ENCODE results near the gene GOLGA3.
"Not testable (repeated sequence)": the region's sequence is repeated elsewhere in the genome, so short reads cannot be mapped to it uniquely, and the experiment has no call there.

GOLGA3 gene

GRCh38 chr12:132776816-132777568 lies 51.7 kb downstream of the GOLGA3 start:
- peak overlapping the region; percentile 31 for H3K27ac ChIP-seq (ENCODE audit: low read length)
- no peak overlapping the region for H3K9ac ChIP-seq (ENCODE audit: low read length in 2 of 2)
- H3K4me3 ChIP-seq (ENCODE audit: low read length in 2 of 2), result peak overlapping the region in 1 of 2 donors; percentile 22

GRCh38 chr12:132776230-132776625 lies 52.4 kb downstream of the GOLGA3 start:
- Histone ChIP-seq H3K4me3 (ENCODE audit: low read length in 2 of 2) (peak overlapping the region in 1 of 2 donors; percentile 8), H3K4me1 (ENCODE audit: control insufficient read depth, insufficient read depth, low read length) (peaks cover 31% of the 10 kb centered on the region), H3K36me3 (ENCODE audit: control insufficient read depth in 2 of 2, insufficient read depth in 2 of 2, low read length in 2 of 2) (peaks cover 28 to 62% of the 10 kb centered on the region in 2 donors)
- H3K9ac ChIP-seq (ENCODE audit: low read length in 2 of 2); H3K27ac ChIP-seq (ENCODE audit: low read length); H3K27me3 ChIP-seq (ENCODE audit: control insufficient read depth in 1 of 2, insufficient read depth in 2 of 2, low read length in 2 of 2); H3K9me3 ChIP-seq (ENCODE audit: control insufficient read depth in 2 of 2, low read length in 2 of 2): not testable (repeated sequence)

More at GRCh38 chr12:132776816-132777568, 51.7 kb downstream of the GOLGA3 start:
- H3K27me3 ChIP-seq (ENCODE audit: control insufficient read depth in 1 of 2, insufficient read depth in 2 of 2, low read length in 2 of 2), result no peaks in the 10 kb centered on the region
- peaks cover 31% of the 10 kb centered on the region for H3K4me1 ChIP-seq (ENCODE audit: control insufficient read depth, insufficient read depth, low read length)
- H3K36me3 ChIP-seq (ENCODE audit: control insufficient read depth in 2 of 2, insufficient read depth in 2 of 2, low read length in 2 of 2), result peaks cover 34 to 62% of the 10 kb centered on the region in 2 donors
- H3K9me3 ChIP-seq (ENCODE audit: control insufficient read depth in 2 of 2, low read length in 2 of 2), result no peaks in the 10 kb centered on the region

DNA sequence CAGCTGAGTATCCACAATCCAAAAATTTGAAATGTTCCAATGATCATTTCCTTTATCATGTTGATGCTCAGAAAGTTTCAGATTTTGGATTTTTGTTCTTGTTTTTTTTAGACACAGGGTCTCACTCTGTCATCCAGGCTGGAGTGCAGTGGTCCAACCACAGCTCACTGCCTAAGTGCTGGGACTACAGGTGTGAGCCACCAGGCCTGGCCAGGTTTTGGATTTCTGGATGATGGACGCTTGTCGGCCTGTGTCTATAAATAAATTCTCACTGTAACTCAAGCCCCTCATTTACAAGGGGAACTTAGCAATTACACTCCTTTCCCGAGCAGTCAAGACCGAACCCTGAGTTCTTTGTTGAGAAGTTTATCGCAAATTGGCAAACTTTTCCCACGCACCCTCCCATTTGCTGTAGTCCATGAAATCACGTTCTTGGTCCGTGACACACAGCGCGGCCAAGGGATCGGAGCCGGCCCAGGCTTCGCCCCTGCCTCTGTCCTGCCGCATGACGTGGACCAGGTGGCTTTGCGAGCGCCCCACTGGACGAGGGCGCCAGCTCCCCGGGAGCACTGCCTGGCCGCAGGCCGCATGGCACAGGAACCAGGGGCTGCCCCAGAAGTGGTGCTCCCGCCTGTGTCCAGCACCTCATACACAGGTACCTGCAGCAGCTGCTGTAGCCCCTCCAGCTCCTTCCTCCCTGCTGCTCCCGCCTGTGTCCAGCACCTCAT lies 53.0 kb downstream of the GOLGA3 start:
- Histone ChIP-seq H3K4me1 (ENCODE audit: control insufficient read depth, insufficient read depth, low read length) (peaks cover 31% of the 10 kb centered on the region), H3K27ac (ENCODE audit: low read length) (no peak overlapping the region), H3K27me3 (ENCODE audit: control insufficient read depth in 1 of 2, insufficient read depth in 2 of 2, low read length in 2 of 2) (no peaks in the 10 kb centered on the region), H3K36me3 (ENCODE audit: control insufficient read depth in 2 of 2, insufficient read depth in 2 of 2, low read length in 2 of 2) (peaks cover 25 to 59% of the 10 kb centered on the region in 2 donors), H3K9me3 (ENCODE audit: control insufficient read depth in 2 of 2, low read length in 2 of 2) (no peaks in the 10 kb centered on the region), H3K9ac (ENCODE audit: low read length in 2 of 2) (peak overlapping the region in 1 of 2 donors; percentile 21), H3K4me3 (ENCODE audit: low read length in 2 of 2) (no peak overlapping the region)

DNA sequence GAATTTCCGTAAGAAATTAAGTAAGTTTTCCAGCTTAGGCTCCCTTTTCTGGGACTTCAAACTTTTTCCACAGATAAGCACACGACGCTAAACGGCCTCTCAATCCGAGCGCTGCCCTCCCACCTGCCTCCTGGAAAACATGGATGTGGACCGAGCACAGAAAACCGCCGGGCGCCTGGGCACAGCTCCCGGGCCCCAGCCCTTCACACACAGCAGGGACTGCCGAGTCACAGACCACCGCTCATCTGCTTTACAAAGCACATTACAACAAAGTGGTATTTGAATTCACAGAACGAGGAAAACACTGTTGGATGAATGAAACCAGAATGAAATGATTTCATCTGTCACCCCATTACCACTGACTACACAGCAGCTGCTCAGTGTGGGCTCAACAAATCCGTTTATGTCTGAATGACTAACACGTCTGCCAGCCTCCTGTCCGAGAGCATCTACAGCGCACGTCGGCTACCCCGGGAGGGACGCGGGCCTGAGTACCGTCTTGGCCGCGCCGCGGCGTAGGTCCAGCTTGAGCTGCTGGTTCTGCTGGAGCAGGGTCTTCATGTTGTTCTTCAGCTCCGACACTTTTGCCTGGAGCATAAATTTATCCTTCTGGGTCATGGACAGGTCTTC lies 53.9 kb downstream of the GOLGA3 start:
- no peaks in the 10 kb centered on the region for H3K9me3 ChIP-seq (ENCODE audit: control insufficient read depth in 2 of 2, low read length in 2 of 2)
- peak overlapping the region; percentile 31 for H3K27ac ChIP-seq (ENCODE audit: low read length)
- peaks cover 17 to 50% of the 10 kb centered on the region in 2 donors for H3K36me3 ChIP-seq (ENCODE audit: control insufficient read depth in 2 of 2, insufficient read depth in 2 of 2, low read length in 2 of 2)
- H3K9ac ChIP-seq (ENCODE audit: low read length in 2 of 2), result no peak overlapping the region
- H3K4me1 ChIP-seq (ENCODE audit: control insufficient read depth, insufficient read depth, low read length), result peaks cover 31% of the 10 kb centered on the region
- H3K27me3 ChIP-seq (ENCODE audit: control insufficient read depth in 1 of 2, insufficient read depth in 2 of 2, low read length in 2 of 2), result no peaks in the 10 kb centered on the region
- H3K4me3 ChIP-seq (ENCODE audit: low read length in 2 of 2), result no peak overlapping the region

- Histone ChIP-seq H3K4me1 (ENCODE audit: control insufficient read depth, insufficient read depth, low read length) (peaks cover 31% of the 10 kb centered on the region), H3K9ac (ENCODE audit: low read length in 2 of 2) (no peak overlapping the region), H3K27me3 (ENCODE audit: control insufficient read depth in 1 of 2, insufficient read depth in 2 of 2, low read length in 2 of 2) (no peaks in the 10 kb centered on the region), H3K4me3 (ENCODE audit: low read length in 2 of 2) (no peak overlapping the region), H3K36me3 (ENCODE audit: control insufficient read depth in 2 of 2, insufficient read depth in 2 of 2, low read length in 2 of 2) (peaks cover 14 to 49% of the 10 kb centered on the region in 2 donors), H3K27ac (ENCODE audit: low read length) (peak overlapping the region; percentile 31), H3K9me3 (ENCODE audit: control insufficient read depth in 2 of 2, low read length in 2 of 2) (no peaks in the 10 kb centered on the region)
These were observed 54.5 kb downstream of the GOLGA3 start for GRCh38 chr12:132774159-132774558.

- peaks cover 35% of the 10 kb centered on the region for H3K4me1 ChIP-seq (ENCODE audit: control insufficient read depth, insufficient read depth, low read length)
- H3K36me3 ChIP-seq (ENCODE audit: control insufficient read depth in 2 of 2, insufficient read depth in 2 of 2, low read length in 2 of 2), result peaks cover 14 to 49% of the 10 kb centered on the region in 2 donors
- H3K27me3 ChIP-seq (ENCODE audit: control insufficient read depth in 1 of 2, insufficient read depth in 2 of 2, low read length in 2 of 2), result no peaks in the 10 kb centered on the region
- peak overlapping the region; percentile 31 for H3K27ac ChIP-seq (ENCODE audit: low read length)
- no peaks in the 10 kb centered on the region for H3K9me3 ChIP-seq (ENCODE audit: control insufficient read depth in 2 of 2, low read length in 2 of 2)
- no peak overlapping the region for H3K4me3 ChIP-seq (ENCODE audit: low read length in 2 of 2)
- no peak overlapping the region for H3K9ac ChIP-seq (ENCODE audit: low read length in 2 of 2)
These were observed 55.4 kb downstream of the GOLGA3 start for GRCh38 chr12:132773077-132773955.

DNA sequence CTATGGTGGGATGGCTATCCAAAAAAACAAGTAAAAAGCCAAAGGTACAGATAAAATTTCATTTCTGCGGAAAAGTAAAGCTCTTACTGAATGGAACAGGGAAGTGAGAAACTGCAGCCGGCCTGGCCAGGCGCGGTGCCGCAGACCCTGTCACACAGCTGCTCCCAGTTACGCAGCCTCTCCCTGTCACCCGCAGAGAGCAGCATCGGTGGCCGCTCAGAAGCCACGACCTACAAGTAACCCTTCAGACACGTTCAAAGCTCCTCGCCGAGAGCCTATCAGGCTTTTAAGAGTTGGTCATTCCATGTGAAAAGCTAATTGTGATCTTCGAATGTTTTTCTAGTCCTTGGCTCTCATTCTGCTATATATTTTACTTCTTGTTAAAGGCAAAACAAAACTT lies 56.1 kb downstream of the GOLGA3 start:
- Histone ChIP-seq H3K9ac (ENCODE audit: low read length in 2 of 2) (no peak overlapping the region), H3K4me1 (ENCODE audit: control insufficient read depth, insufficient read depth, low read length) (peaks cover 35% of the 10 kb centered on the region), H3K9me3 (ENCODE audit: control insufficient read depth in 2 of 2, low read length in 2 of 2) (no peaks in the 10 kb centered on the region), H3K27ac (ENCODE audit: low read length) (no peak overlapping the region), H3K36me3 (ENCODE audit: control insufficient read depth in 2 of 2, insufficient read depth in 2 of 2, low read length in 2 of 2) (peaks cover 10 to 46% of the 10 kb centered on the region in 2 donors), H3K4me3 (ENCODE audit: low read length in 2 of 2) (no peak overlapping the region), H3K27me3 (ENCODE audit: control insufficient read depth in 1 of 2, insufficient read depth in 2 of 2, low read length in 2 of 2) (no peaks in the 10 kb centered on the region)

- peaks cover 10 to 35% of the 10 kb centered on the region in 2 donors for H3K36me3 ChIP-seq (ENCODE audit: control insufficient read depth in 2 of 2, insufficient read depth in 2 of 2, low read length in 2 of 2)
- no peak overlapping the region for H3K27ac ChIP-seq (ENCODE audit: low read length)
- H3K27me3 ChIP-seq (ENCODE audit: control insufficient read depth in 1 of 2, insufficient read depth in 2 of 2, low read length in 2 of 2), result no peaks in the 10 kb centered on the region
- H3K4me3 ChIP-seq (ENCODE audit: low read length in 2 of 2), result no peak overlapping the region
- H3K4me1 ChIP-seq (ENCODE audit: control insufficient read depth, insufficient read depth, low read length), result peaks cover 24% of the 10 kb centered on the region
- no peak overlapping the region for H3K9ac ChIP-seq (ENCODE audit: low read length in 2 of 2)
- H3K9me3 ChIP-seq (ENCODE audit: control insufficient read depth in 2 of 2, low read length in 2 of 2), result no peaks in the 10 kb centered on the region
These were observed 57.4 kb downstream of the GOLGA3 start for GRCh38 chr12:132771126-132771838.

- H3K9me3 ChIP-seq (ENCODE audit: control insufficient read depth in 2 of 2, low read length in 2 of 2), result no peaks in the 10 kb centered on the region
- peaks cover 14% of the 10 kb centered on the region for H3K4me1 ChIP-seq (ENCODE audit: control insufficient read depth, insufficient read depth, low read length)
- H3K9ac ChIP-seq (ENCODE audit: low read length in 2 of 2), result no peak overlapping the region
- no peaks in the 10 kb centered on the region for H3K27me3 ChIP-seq (ENCODE audit: control insufficient read depth in 1 of 2, insufficient read depth in 2 of 2, low read length in 2 of 2)
- no peak overlapping the region for H3K4me3 ChIP-seq (ENCODE audit: low read length in 2 of 2)
- H3K36me3 ChIP-seq (ENCODE audit: control insufficient read depth in 2 of 2, insufficient read depth in 2 of 2, low read length in 2 of 2), result peaks cover 0 to 4% of the 10 kb centered on the region in 2 donors
- no peak overlapping the region for H3K27ac ChIP-seq (ENCODE audit: low read length)
These were observed 62.1 kb downstream of the GOLGA3 start for GRCh38 chr12:132766380-132767085.
